Loucy (cell line): Measurements from ENCODE around the gene THADA.

Experiments
- CTCF ChIP-seq: fragments of 200-600 bp; sonication (generic); conservative IDR thresholded peaks from 2 replicates; pipeline ENCODE4 v1.5.1; 2014; ENCODE audit warnings: mild to moderate bottlenecking, antibody characterized with exemption, low read length
- EZH2phosphoT487 ChIP-seq: fragments of 200-600 bp; IDR thresholded peaks from 2 replicates; pipeline ENCODE4 v1.6.1; 2018; ENCODE audit warnings: antibody characterized with exemption, mild to moderate bottlenecking, moderate library complexity, borderline replicate concordance

GRCh38 chr2:43427032-43427424 lies 168.8 kb downstream of the THADA start:
- TF ChIP-seq CTCF = no peak
- no peak for TF ChIP-seq EZH2phosphoT487
